Vagina (tissue), 2 donors: ENCODE data around the gene FIGN. TPM values are rescaled to one million over a fixed set of nuclear protein-coding genes. Genes with fewer than 3 reads are reported as not detected.

ENCODE experiments used
- DNase-seq, 2 donors: peaks; one replicate each; pipeline ENCODE4 v3.0.0-alpha.2; 2017; ENCODE audit errors: extremely low spot score in 2 of 2
- H3K27ac ChIP-seq: fragments of 200-600 bp; sonication (generic); one replicate; pipeline ENCODE4 v1.5.1; 2019
- H3K27me3 ChIP-seq: fragments of 200-600 bp; sonication (generic); one replicate; pipeline ENCODE4 v1.5.1; 2019
- H3K36me3 ChIP-seq, 2 donors: fragments of 200-600 bp; sonication (generic); one replicate each; pipeline ENCODE4 v1.5.1; 2017 to 2019
- H3K4me1 ChIP-seq: fragments of 200-600 bp; sonication (generic); one replicate; pipeline ENCODE4 v1.5.1; 2019
- H3K4me3 ChIP-seq, 2 donors: fragments of 200-600 bp; sonication (generic); 1 replicate in 1 of 2; 2 replicates in 1 of 2; pipeline ENCODE4 v1.5.1; 2016 to 2019
- H3K9me3 ChIP-seq: fragments of 200-600 bp; sonication (generic); one replicate; pipeline ENCODE4 v1.5.1; 2019
- POLR2A ChIP-seq, 2 donors: fragments of 450-650 bp; IDR thresholded peaks; one replicate each; pipeline ENCODE4 v1.6.1; 2017; ENCODE audit warnings: antibody characterized with exemption in 2 of 2, mild to moderate bottlenecking in 2 of 2, moderate library complexity in 2 of 2
- POLR2AphosphoS5 ChIP-seq, 2 donors: sonication (generic); formaldehyde crosslinking; IDR thresholded peaks; one replicate each; pipeline ENCODE4 v1.9.0; 2017; ENCODE audit warnings: antibody characterized with exemption in 2 of 2, mild to moderate bottlenecking in 2 of 2, low read depth in 1 of 2; ENCODE audit not compliant: insufficient read depth in 1 of 2
- intact Hi-C: fragments of 100-400 bp; cut with DNase I; formaldehyde crosslinking; loops from one replicate; pipeline ENCODE4 v1.15.1; 2023
- total RNA-seq: library from RNA; depleted of rRNA; stranded (reverse); fragments of >200 nt; gene quantifications from one replicate; pipeline ENCODE4 v1.2.3, GENCODE V29; 2016
- TF ChIP-seq, protein P1 (sequence below), 3 experiments: fragments of 450-650 bp in 2 of 3; fragments of 200-600 bp in 1 of 3; sonication (generic) in 1 of 3; IDR thresholded peaks; one replicate each; pipeline ENCODE4 v1.5.1; 2017 to 2019; ENCODE audit warnings: antibody characterized with exemption in 3 of 3, mild to moderate bottlenecking in 2 of 3, moderate library complexity in 2 of 3

The FIGN gene
- total RNA-seq, 1 donor from 2014 or later = 3.2 TPM

DNA sequence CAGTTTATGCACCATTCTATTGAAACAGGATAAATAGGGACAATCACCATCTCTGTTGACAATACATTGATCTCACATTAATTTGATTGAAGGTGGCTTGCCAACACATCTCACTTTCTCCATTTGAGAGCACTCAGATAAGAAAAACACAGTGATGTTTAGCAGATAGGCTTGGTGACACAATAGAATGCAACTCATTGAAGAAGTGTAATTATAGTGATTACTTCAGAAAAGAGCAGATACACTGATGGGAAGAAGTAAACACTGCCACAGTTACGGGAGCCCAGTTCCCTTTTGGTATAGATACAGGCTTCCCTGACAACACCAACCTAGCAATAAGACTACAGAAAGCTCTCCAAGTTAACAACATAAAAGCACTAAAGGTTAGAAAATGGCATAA, 89.1 kb downstream of the FIGN start:
- Histone ChIP-seq H3K4me3 (no peak overlapping the region), H3K27me3 (no peaks in the 10 kb centered on the region), H3K27ac (no peak overlapping the region), H3K4me1 (no peaks in the 10 kb centered on the region), H3K9me3 (no peaks in the 10 kb centered on the region), H3K36me3 (no peaks in the 10 kb centered on the region)
- TF ChIP-seq, protein P1, sequence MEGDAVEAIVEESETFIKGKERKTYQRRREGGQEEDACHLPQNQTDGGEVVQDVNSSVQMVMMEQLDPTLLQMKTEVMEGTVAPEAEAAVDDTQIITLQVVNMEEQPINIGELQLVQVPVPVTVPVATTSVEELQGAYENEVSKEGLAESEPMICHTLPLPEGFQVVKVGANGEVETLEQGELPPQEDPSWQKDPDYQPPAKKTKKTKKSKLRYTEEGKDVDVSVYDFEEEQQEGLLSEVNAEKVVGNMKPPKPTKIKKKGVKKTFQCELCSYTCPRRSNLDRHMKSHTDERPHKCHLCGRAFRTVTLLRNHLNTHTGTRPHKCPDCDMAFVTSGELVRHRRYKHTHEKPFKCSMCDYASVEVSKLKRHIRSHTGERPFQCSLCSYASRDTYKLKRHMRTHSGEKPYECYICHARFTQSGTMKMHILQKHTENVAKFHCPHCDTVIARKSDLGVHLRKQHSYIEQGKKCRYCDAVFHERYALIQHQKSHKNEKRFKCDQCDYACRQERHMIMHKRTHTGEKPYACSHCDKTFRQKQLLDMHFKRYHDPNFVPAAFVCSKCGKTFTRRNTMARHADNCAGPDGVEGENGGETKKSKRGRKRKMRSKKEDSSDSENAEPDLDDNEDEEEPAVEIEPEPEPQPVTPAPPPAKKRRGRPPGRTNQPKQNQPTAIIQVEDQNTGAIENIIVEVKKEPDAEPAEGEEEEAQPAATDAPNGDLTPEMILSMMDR (IDR thresholded peaks at IDR 0.05) = no peak
- TF ChIP-seq POLR2A (IDR thresholded peaks at IDR 0.05) = no peak
- no peak for TF ChIP-seq POLR2AphosphoS5 (IDR thresholded peaks at IDR 0.05; ENCODE audit: insufficient read depth in 1 of 2, low read depth in 1 of 2)
- no peak for DNase-seq
- intact Hi-C loops = no loop called here

DNA sequence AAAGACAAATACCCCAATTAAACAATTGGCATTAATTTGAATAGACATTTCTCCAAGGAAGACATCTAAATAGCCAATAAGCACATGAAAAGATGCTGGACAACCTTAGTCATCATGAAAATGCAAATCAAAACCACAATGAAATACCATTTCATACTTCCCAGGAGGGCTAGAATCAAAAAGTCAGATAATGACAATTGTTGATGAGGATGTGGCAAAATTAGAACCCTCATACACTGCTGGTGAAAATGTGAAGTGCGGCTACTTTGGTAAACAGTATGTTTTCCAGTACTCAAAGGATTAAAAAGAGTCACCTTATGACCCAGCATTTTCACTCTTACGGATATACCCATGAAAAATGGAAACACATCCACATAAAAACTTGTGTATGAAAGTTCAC, 91.6 kb downstream of the FIGN start:
- TF ChIP-seq, protein P1 (IDR thresholded peaks at IDR 0.05) = no peak
- no peak for TF ChIP-seq POLR2AphosphoS5 (IDR thresholded peaks at IDR 0.05; ENCODE audit: insufficient read depth in 1 of 2, low read depth in 1 of 2)
- no peak for TF ChIP-seq POLR2A (IDR thresholded peaks at IDR 0.05)
- H3K4me3 ChIP-seq = no peak overlapping the region
- intact Hi-C loops = no loop called here
- no peaks in the 10 kb centered on the region for H3K9me3 ChIP-seq
- no peaks in the 10 kb centered on the region for H3K36me3 ChIP-seq
- DNase-seq = no peak
- no peaks in the 10 kb centered on the region for H3K4me1 ChIP-seq
- no peaks in the 10 kb centered on the region for H3K27me3 ChIP-seq
- no peak overlapping the region for H3K27ac ChIP-seq

DNA sequence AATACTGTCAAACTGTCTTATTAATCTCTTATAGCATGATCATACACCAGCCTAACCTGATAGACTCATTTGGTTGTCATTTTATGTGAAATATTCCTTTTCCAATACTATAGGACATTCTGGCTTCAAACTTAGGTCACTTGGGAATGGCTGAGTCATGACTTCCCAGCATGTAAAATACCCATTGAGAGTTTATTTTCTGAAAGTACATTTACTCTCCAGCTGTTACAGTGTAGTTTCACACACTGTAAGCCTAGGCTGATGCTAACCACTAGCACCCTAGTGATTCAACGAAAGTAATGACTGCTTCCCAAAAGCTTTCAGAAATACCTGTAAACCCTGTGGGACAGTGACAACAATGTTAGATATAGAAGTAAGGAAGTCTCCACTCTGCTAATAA, 93.8 kb downstream of the FIGN start:
- no peaks in the 10 kb centered on the region for H3K9me3 ChIP-seq
- intact Hi-C loops = no loop called here
- no peak overlapping the region for H3K4me3 ChIP-seq
- no peak for DNase-seq
- H3K27me3 ChIP-seq = no peaks in the 10 kb centered on the region
- no peaks in the 10 kb centered on the region for H3K4me1 ChIP-seq
- no peak overlapping the region for H3K27ac ChIP-seq
- no peaks in the 10 kb centered on the region for H3K36me3 ChIP-seq
- no peak for TF ChIP-seq POLR2AphosphoS5 (IDR thresholded peaks at IDR 0.05; ENCODE audit: insufficient read depth in 1 of 2, low read depth in 1 of 2)
- no peak for TF ChIP-seq POLR2A (IDR thresholded peaks at IDR 0.05)
- TF ChIP-seq, protein P1 (IDR thresholded peaks at IDR 0.05) = no peak

DNA sequence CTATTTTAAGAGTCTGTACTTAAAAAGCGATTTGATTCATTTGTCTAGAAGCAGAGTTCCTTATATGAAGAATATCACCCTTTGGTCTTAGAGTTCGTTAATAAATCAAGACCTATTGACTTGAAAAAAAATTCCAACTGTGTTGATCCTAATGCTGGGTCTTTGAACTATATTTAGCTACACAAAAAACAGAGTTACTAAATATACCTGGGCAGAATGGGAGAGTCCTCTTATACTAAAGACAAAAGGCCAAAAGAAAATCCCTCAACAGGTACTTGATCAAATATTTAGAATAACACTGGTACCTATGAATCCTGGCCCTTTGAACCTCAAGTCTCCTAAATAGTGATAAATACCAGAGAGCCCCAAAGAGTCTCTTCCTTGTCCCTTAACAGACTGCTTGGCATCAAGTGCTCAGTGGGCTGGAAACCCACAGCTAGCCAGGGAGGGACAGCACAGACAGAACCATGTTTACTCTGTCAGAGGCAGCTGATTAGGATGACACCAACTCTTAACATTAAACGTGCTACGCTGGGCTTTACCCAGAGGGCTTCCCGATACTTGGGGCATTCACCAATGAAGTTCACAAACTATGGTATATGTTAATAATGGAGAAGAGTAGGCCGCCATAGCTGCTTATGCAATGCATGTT, 95.1 kb downstream of the FIGN start:
- TF ChIP-seq POLR2AphosphoS5 (IDR thresholded peaks at IDR 0.05; ENCODE audit: insufficient read depth in 1 of 2, low read depth in 1 of 2) = no peak
- no peak for TF ChIP-seq POLR2A (IDR thresholded peaks at IDR 0.05)
- TF ChIP-seq, protein P1 (IDR thresholded peaks at IDR 0.05) = no peak
- H3K36me3 ChIP-seq = no peaks in the 10 kb centered on the region
- H3K9me3 ChIP-seq = no peaks in the 10 kb centered on the region
- no peak overlapping the region for H3K27ac ChIP-seq
- H3K27me3 ChIP-seq = no peaks in the 10 kb centered on the region
- intact Hi-C loops = no loop called here
- no peak for DNase-seq
- no peaks in the 10 kb centered on the region for H3K4me1 ChIP-seq
- no peak overlapping the region for H3K4me3 ChIP-seq

DNA sequence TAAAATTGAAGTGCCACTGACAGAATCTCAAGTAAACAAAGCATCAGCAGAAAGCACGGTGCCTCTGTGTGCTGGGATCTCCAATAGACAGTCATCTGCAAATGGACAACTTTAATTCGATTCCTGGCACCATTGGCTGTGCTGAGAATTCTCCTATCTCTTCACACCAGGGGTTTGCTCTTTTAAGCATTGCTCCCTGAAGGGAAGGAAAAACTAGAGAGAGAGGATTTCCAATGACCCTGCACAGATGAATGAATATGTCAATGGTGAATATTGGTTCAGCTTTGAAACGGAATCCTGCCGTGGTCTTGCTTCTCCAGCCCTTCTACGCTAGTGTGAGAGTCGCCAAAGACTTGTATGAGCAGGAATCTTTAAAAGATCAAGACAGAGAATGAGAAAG, 97.9 kb downstream of the FIGN start:
- Histone ChIP-seq H3K4me1 (no peaks in the 10 kb centered on the region), H3K36me3 (no peaks in the 10 kb centered on the region), H3K27me3 (no peaks in the 10 kb centered on the region), H3K9me3 (no peaks in the 10 kb centered on the region), H3K27ac (no peak overlapping the region), H3K4me3 (no peak overlapping the region)
- TF ChIP-seq, protein P1 (IDR thresholded peaks at IDR 0.05) = no peak
- TF ChIP-seq POLR2AphosphoS5 (IDR thresholded peaks at IDR 0.05; ENCODE audit: insufficient read depth in 1 of 2, low read depth in 1 of 2) = no peak
- TF ChIP-seq POLR2A (IDR thresholded peaks at IDR 0.05) = no peak
- intact Hi-C loops = no loop called here
- DNase-seq = no peak
